Stimulated activated CD8-positive, alpha-beta memory T cell treated with anti-CD3 and anti-CD28 coated beads, Interleukin-4, amount 100 ng/mL, for 48 hours (primary cell): ENCODE measurements around the gene EIF4E.
"Not testable (repeated sequence)": the region's sequence is repeated elsewhere in the genome, so short reads cannot be mapped to it uniquely, and the experiment has no call there.

Source experiments
- DNase-seq: peaks from one replicate; pipeline ENCODE4 v3.0.0-alpha.2; 2020

Gene EIF4E, protein sequence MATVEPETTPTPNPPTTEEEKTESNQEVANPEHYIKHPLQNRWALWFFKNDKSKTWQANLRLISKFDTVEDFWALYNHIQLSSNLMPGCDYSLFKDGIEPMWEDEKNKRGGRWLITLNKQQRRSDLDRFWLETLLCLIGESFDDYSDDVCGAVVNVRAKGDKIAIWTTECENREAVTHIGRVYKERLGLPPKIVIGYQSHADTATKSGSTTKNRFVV

DNA sequence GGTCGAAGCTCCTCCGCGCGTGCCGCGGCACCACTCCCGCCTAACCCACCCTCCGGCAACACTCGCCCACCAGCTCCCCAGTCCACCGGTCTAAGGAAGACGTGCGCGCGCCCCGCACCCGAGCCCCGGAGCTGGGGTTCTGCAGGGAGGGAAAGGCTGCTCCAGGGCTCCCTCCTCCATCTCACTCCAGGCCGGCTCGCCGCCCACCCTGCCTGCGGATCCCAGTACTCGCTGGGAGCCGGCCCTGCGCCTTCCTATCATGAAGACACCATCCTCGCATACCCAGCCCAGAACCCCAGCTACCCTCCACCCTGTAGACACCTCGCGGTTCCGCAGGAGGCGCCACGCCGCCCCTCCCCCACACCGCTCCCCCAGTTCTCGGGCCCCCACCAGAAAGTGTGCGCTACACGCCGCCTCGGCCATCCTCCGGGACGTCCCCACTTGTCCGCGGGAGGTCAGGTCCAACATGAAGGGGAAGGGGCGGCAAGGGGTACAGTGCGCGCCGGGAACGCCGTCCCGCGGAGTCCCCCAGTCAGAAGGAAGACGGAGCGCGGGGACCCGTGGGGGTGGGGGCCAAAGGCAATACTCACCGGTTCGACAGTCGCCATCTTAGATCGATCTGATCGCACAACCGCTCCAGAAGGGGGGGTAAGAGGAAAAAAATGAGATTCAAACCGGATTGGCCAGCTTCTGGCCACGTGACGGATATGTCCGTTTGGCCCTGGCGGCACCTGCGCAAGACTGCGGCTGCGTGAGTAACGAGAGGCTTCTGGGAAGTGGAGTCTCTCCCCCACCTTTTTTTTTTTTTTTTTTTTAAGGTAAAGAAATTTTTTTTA, at the start of gene EIF4E:
Gene EIF4E, minus strand, starts transcription at position 629 of the 836 bp plus-strand sequence. Its CDS starts 21 bp downstream, at position 608.
- DNase-seq, result peak; percentile 94

DNA sequence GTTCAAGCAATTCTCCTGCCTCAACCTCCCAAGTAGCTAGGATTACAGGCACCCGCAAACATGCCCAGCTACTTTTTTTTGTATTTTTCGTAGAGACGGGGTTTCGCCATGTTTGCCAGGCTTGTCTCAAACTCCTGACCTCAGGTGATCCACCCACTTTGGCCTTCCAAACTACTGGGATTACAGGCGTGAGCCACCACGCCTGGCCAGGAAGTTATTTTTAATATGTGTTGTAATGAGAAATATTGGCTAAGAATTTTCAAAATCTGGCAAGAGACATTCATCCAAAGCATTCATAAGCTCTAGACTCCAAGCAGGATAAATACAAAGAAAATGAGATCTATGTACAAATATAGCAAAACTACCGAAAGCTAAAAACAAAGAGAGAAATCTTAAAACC, 48.6 kb upstream of the EIF4E start:
- no peak for DNase-seq

DNA sequence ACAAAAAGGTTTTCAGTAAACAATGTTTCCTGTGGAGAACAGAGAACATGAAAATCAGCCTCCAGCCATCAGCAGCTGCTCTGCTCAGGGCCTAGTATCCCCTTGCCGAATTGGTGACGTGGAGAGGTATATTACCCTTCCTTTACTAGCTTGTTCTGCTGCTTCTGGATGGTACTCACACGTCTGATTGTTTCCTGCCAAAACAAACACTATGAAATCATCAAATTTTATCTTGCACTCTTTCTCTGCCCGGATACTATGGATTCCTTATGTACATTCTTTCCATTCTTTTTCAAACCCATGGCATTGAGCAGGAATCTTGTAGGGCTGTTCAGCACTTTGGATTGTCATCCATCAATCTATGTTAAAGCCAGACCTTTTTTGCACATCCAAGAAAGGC, 47.8 kb upstream of the EIF4E start:
- DNase-seq, result no peak

DNA sequence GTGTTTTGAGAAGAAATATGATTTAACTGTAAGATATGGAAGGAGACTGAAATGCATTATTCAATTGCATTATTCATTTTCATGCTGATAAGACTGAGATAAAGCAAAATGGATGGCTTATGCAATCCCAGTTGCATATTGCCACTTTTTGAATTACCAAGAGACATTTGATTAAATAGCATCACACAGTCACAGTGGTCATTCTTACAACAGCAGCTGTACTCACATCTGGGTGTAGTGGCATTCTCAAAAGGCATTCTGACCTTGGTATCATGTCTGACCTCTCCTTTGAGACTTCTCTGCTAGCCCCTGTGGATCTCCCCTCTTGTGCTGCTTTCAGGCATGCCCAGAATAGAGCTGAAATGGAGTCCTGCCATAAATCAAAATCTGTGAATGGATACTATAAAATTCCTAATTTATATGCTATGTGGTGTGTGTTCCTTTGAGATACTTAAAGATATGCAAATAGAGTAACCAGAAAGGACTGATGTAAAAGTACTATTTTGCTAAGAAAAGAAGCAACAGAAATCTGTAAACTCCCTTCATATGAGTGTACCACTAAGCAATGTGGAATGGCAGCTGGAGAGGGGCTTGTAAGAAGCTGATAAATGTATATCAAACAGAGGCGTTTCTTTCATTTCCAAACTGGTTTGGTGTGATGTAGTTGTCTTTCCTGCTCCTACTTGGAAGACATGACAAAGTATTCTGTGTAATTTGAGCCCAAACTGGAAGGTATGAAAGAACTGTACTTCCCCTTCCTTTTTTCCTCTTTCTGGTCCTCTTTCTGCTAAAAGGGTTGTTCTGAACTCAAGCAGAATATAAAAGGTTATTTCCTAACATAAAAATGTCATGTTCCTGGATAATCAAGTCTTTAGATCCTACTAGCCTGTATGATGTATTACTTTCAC, 41.2 kb upstream of the EIF4E start:
- no peak for DNase-seq

DNA sequence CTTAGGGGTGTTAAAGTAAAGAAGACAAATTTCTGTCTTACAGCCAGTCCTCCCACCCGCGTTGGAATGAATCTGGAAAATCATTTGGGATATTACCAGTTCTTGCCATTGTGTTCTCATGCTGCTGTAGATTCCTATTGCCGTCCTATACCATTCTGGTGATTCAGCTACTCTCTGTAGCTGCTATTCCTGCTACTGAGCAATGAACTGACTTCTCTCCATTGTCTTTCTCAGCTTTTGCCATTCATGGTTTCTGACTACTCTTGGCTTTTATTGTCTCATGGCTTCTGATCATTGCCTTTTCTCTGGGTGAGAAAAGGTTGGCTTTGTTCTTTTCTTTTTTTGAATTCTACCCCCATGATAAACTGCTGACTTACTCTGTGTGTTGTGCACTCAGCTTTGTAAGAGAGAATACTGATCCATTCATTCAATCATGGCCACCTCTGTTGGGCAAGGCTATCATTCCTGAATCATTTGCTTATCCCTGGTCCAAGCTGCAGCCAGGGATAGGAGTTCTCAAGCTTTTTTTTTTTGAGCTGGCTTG, 38.9 kb upstream of the EIF4E start:
- no peak for DNase-seq

DNA sequence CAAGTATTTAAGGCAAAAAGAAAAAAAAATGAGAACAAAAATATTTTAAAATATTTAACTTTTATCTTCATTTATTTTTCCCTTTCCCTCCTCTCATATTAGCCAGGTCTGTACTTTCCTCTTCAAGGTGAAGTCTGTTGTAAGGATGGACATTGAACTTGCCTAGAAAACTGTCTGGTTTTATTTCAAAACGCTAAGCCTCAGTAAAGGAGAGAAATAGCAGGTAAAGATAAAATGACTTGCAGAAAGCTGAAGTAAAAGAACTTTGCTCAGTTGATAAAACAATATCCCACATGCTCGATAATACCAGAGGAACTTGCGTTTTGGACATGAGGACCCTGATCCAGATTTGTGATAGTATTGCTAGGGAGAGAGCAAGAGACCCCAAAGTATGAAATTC, 38.0 kb upstream of the EIF4E start:
- no peak for DNase-seq

DNA sequence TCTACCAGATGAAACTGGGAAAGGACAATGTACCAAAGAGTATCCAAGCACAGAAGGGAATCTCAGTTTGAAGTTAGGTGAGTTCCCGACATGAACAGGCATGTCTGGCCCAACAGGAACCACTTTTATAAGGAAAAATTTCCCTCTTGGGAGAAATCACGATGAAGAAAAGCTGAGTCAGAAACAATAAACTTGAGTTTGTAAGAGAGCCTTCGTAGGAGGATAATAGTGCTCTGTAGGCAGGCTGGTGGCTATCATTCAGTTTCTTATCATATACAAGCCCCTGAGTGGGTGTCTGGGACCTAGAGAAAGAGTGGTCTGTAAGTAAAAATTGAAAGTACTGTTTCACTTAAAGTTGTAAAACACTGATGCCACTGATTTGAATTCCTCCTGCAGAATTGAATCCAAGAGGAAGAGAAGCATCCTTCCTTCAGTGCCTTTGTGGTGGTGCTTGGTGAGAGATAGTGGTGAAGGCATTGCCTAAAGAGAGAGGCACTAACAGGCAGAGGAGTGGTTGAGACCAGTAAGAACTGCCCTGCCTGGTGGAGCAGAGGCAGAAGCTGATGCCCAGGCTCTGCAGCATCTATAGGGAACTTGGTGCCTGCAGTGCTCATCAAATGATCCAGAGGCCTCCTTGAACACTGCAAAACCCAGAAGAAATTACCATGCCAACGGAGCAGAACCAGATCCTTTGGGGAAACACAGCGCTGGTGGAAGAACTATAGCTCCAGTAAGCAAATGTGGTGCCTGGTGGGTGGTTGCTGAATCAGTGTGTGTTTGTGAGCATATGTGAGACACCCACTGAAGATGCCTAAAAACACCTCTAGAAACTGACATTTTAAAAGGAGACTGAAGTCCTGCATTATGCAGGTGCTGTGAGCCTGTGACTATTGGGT, 34.9 kb upstream of the EIF4E start:
- DNase-seq, result no peak

DNA sequence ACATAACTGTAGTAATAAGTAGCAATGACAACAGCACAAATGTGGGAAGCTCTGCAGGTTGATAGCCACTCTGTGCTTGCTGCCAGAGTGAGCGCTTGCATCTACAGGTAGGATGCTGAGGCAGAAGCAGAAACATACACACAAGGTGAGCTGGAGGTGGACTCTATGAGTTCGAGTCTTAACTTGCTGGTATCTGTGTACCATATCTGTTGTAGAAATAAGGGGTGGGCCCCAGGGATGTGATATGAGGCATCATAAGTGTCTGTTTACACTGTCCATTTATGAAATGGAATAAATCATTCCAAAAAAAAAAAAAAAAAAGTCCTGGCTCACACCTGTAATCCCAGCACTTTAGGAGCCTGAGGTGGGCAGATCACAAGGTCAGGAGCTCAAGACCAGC, 32.8 kb upstream of the EIF4E start:
- no peak for DNase-seq

DNA sequence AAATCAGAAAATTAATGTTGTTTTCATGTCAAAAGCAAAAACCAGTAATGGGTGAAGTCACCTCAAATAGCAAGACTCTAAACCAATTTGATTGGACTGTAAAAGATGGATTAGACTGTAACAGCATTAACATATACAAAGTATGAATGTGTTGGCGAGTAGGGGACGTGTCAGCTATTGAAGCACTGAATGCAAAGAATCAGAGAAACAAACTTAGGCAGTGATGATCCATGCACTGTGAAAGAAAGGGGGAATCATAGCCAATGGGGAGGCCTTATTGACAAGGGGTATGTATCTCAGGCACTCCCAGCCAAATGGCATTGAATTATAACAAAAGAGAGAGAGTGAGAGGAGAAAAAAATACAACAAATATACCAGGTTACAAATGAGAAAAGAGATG, 30.5 kb upstream of the EIF4E start:
- no peak for DNase-seq

DNA sequence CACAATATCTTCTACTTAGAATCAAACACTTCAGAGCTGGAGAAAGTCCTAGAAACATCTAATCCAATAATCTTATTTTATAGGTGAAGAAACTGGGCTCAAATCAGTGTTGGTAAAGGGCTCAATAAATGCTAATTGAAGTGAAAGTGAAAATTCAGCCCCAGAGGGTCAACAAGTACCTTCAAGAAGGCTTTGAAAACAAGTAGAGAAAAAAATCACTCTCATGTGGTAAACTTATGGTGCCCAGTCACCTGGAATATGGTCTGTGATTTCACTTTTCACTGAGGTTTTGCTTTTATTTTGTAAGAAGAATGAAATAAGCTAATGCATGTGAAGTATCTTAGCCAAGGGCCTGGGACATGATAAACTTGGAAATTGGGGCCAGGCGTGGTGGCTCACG, 29.1 kb upstream of the EIF4E start:
- DNase-seq, result no peak

DNA sequence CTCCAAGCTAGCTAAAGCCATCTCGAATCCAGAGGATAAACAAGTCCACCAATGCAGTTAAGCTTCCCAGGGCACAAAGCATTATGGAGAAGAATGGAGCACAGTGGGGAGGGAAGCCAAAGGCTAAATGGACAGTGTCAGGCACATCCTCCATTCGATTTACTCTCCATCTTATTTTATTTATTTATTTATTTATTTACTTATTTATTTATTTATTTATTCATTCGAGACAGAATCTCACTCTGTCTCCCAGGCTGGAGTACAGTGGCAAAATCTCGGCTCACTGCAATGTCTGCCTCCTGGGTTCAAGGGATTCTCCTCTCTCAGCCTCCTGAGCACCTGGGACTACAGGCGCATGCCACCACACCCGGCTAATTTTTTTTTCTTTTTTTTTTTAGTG, 26.3 kb upstream of the EIF4E start:
- no peak for DNase-seq

DNA sequence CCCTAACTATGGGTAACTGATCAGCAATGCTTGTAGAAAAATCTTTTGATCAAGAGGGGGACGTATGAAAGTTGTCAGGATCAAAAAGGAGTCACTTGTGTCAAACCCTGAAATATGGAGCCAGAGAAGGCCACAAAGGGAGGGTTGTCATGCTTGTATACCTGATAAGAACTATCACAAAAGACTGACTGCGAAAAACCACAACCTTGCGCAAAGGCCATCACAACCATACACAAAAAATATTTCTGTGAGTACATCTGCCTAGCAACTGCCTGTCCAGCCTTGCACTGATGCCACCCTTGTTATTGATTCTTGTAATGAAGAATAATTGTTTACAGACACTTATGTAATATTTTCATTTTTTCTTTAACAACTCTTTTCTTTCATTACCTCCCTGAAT, 22.8 kb upstream of the EIF4E start:
- no peak for DNase-seq

DNA sequence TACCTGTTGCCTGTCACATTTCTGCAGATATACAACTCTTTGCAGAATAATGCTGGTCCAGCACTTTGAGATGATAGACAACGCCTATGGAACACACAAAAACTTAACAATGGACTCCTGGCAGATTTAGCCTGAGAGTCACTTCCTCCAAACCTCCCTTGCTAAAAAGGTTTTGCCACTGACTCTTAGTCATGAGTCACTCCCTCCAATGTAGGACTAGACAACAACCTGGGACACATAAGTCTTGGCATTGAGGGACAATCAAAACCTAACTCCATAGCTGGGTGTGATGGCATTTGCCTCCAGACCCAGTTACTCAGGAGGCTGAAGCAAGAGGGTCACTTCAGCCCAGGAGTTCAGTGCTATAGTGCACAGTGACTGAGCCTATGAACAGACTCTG, 22.0 kb upstream of the EIF4E start:
- DNase-seq, result no peak

DNA sequence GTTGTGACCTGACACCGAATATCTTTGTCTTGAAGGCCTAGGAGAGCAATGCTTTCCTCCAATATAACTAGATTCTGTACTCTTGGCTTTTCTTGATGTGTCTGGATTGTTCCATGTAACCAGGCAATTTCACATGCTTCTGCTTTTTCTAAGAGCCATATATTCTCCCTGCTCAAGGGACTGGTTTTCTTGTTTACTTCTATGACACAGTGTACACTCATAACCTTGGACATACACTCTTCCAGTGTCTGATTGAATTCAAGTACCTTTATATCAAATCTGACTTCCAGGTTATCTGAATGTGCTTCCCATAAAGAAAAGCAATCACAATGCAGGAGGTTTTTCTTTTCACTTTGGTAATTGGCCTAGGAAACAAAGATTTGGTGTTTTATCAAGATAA, 17.4 kb upstream of the EIF4E start:
- no peak for DNase-seq

DNA sequence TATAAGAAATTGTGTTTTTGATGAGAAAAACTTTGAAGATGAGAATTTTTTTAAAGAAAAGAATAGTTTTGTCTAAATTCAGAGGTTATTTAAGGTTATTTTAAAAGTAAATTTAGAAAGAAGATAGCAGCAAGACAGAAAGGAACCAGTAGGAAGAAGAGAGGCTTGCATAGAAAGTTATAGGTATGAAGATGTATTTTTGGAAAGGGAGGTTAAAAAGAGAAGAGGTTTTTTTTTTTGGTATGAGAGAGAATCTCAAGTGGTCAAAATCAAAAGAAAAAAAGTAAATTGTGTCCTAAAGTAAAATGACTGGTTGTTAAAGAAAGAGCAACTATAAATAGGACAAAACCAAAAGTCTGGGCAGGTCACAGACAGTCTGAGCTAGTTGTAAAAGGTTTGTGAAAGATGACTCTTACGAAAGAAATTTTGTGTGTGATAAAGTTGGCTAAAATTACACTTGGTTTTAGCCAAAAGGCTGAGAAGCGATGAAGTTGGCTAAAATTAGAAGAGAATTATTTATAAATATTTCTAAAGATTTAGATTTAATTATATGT, 16.4 kb upstream of the EIF4E start:
- no peak for DNase-seq

DNA sequence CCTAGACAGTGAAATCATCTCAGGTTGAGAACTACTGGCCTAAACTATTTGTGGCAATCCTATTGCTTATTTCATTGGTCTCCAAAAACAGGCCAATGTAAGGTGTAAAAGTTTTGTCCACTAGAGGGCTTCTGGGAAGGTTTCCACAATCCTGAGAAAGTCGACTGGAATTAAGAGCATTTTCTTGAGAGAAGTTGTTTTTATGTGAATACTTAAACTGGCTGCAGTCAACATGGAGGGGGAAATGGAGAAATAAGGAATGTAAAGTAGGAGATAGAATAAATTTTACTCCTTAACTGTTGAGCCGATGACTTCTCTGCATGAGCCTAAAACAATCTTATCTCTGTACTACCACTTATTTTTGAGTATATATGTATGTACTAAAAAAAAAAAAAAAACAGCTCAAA, 11.0 kb upstream of the EIF4E start:
- DNase-seq, result no peak

DNA sequence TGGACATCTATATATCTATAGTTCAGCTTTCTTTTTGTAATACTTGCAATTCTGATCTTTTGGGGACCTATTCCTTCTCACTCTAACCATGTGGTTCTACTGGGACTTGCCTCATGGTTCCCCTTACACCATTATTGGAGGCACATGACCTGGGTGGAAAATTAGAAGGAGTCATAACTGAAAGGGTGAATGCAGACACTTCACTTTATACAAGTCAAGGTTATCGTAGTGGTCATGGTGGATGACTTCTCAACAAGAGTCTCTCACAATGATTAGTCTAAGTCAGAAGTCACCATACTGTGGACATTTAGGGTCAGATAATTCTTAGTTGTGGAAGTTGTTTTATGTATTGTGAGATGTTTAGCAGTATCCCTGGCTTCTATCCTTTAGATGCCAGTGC, 10.5 kb upstream of the EIF4E start:
- DNase-seq, result no peak

DNA sequence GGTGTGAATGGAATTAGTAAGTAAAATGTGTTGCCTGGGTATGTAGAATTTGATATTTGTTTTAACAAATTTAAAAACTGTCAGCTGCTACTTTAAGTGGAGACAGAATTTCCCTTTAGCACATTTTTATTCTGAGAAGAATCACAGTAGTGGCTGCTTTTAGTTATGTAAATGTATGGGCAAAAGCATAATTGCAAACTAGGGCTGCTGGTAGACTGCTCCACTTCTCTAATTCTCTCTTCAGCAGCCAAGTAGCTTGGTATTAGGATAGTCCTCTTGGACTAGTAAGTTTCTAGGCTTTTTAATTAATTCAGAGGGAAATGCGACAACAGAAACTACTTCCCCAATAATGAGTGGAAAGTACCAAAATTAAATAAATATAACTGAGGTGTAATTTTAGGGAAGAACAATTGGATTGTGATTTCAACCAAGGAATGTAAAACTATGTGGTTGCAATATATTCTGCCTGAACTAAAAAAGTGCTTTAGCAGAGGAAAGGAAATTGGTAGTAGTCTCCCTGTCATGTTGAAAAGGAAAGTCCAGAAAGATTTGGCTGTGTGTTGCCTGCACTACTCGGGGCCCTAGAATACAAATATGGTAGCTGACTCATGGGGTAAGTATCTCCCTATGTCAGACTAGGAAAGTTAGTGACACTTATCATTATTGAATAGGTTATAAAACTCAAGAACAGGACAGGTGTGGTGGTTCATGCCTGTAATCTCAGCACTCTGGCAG, 9.2 kb upstream of the EIF4E start:
- DNase-seq, result no peak

DNA sequence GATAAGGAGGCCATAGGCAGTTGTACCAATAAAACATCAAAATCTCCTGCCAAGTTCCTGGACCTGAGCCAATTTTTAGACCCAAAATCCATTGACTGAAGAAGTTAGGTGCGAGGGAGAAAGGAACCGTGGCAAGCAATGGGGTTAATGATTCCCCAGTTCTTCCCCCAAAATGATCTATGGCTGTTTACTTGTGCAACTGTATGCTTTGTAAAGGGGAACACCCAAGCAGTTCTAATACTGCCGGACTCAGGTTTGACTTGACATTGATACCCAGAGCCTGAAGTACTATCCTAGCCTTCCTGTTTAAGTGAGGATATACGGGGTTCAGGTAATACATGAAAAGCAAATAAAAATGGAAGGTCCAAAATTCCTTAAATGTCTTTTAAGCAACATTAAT, 6.7 kb upstream of the EIF4E start:
- DNase-seq, result no peak

DNA sequence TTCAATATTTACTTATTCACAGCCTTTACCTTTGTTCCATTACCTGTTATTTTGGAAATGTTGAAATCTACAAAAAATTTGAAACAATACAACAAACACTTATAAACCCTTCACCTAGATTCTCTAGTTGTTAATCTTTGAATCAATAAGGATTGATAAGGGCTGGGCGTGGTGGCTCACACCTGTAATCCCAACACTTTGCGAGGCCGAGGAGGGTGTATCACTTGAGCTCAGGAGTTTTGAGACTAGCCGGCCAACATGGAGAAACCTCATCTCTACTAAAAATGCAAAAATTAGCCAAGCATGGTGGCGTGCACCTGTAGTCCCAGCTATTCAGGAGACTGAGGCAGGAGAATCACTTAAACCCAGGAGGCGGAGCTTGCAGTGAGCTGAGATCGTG, 5.9 kb upstream of the EIF4E start:
- DNase-seq, result not testable (repeated sequence)

DNA sequence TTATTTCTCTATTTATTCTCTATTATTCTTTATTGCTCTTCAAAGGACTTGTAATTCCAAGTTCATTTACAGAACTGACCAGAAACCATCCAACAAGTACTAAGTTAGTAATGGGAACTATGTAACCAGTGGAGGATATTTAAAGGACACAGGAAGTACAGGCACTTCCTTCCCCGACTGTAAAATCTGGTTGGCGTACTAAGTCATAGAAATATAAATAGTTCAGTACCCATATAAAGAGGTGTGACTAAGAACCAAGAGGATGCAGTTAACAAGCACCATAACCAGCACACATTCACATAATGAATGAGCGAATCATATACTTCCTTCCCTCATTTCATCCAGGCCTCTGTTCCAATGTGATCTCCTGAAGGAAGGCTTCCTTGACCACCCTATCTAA, 3.6 kb upstream of the EIF4E start:
- DNase-seq, result no peak
